GM12878 (cell line): Measurements from ENCODE around the gene SNAI3. TPM values are rescaled to one million over a fixed set of nuclear protein-coding genes. Genes with fewer than 3 reads are reported as not detected.

Experiments used
- BHLHE40 ChIP-seq, 2 experiments: fragments of 450-650 bp in 1 of 2; IDR thresholded peaks; 2 replicates each; pipeline ENCODE4 v1.6.1; 2011 to 2017; ENCODE audit warnings: low read depth in 2 of 2, borderline replicate concordance in 1 of 2, improper control_type of control experiment in 1 of 2, low read length in 1 of 2, mild to moderate bottlenecking in 1 of 2
- CHD4 ChIP-seq: fragments of 200-600 bp; sonication (generic); IDR thresholded peaks from 2 replicates; pipeline ENCODE4 v1.6.1; 2016; ENCODE audit warnings: mild to moderate bottlenecking
- CREM ChIP-seq: IDR thresholded peaks from 2 replicates; pipeline ENCODE4 v1.6.1; 2014; ENCODE audit warnings: antibody characterized with exemption, low read depth
- DPF2 ChIP-seq: fragments of 450-650 bp; IDR thresholded peaks from 2 replicates; pipeline ENCODE4 v1.6.1; 2017; ENCODE audit warnings: mild to moderate bottlenecking
- EED ChIP-seq: sonication (generic); IDR thresholded peaks from 2 replicates; pipeline ENCODE4 v1.6.1; 2016; ENCODE audit warnings: antibody characterized with exemption, low read depth
- ELK1 ChIP-seq: IDR thresholded peaks from 2 replicates; pipeline ENCODE4 v1.6.1; 2012; ENCODE audit warnings: low read depth, low read length, improper control_type of control experiment
- ETV6 ChIP-seq, 2 experiments: fragments of 450-650 bp in 1 of 2; IDR thresholded peaks in 1 of 2; conservative IDR thresholded peaks in 1 of 2; 2 replicates each; pipeline ENCODE4 v1.6.1; 2014; ENCODE audit warnings: antibody characterized with exemption in 1 of 2, borderline replicate concordance in 1 of 2, low read depth in 1 of 2, mild to moderate bottlenecking in 1 of 2, moderate library complexity in 1 of 2
- FOXK2 ChIP-seq: fragments of 450-650 bp; IDR thresholded peaks from 2 replicates; pipeline ENCODE4 v1.6.1; 2017; ENCODE audit warnings: mild to moderate bottlenecking, moderate library complexity
- KDM1A ChIP-seq: fragments of 200-600 bp; sonication (generic); IDR thresholded peaks from 2 replicates; pipeline ENCODE4 v1.6.1; 2016; ENCODE audit warnings: borderline replicate concordance
- MYC ChIP-seq: IDR thresholded peaks from 2 replicates; pipeline ENCODE4 v1.6.1; 2011; ENCODE audit warnings: mild to moderate bottlenecking, low read length, moderate library complexity, inconsistent platforms; ENCODE audit not compliant: insufficient read depth, insufficient replicate concordance, insufficient read length, severe bottlenecking
- NRF1 ChIP-seq: conservative IDR thresholded peaks from 2 replicates; pipeline ENCODE4 v1.6.1; 2011; ENCODE audit warnings: mild to moderate bottlenecking, low read depth, low read length, improper control_type of control experiment
- PAX8 ChIP-seq: fragments of 450-650 bp; IDR thresholded peaks from 2 replicates; pipeline ENCODE4 v1.6.1; 2017; ENCODE audit warnings: mild to moderate bottlenecking, moderate library complexity
- POLR2AphosphoS2 ChIP-seq: IDR thresholded peaks from 2 replicates; pipeline ENCODE4 v1.6.1; 2011; ENCODE audit warnings: low read depth, mild to moderate bottlenecking, low read length, improper control_type of control experiment, moderate library complexity
- RAD21 ChIP-seq: IDR thresholded peaks from 2 replicates; pipeline ENCODE4 v1.6.1; 2011; ENCODE audit warnings: mild to moderate bottlenecking, low read depth, low read length, moderate library complexity; ENCODE audit not compliant: insufficient read depth
- RAD51 ChIP-seq: fragments of 450-650 bp; IDR thresholded peaks from 2 replicates; pipeline ENCODE4 v1.6.1; 2016; ENCODE audit warnings: moderate library complexity, mild to moderate bottlenecking, inconsistent platforms
- SREBF2 ChIP-seq: IDR thresholded peaks from 2 replicates; pipeline ENCODE4 v1.6.1; 2012; ENCODE audit warnings: mild to moderate bottlenecking, low read length
- TAF1 ChIP-seq: IDR thresholded peaks from 2 replicates; pipeline ENCODE4 v1.6.1; 2011; ENCODE audit warnings: mild to moderate bottlenecking, low read depth, low read length, borderline replicate concordance
- TARDBP ChIP-seq: IDR thresholded peaks from 2 replicates; pipeline ENCODE4 v1.6.1; 2016; ENCODE audit warnings: borderline replicate concordance
- ZNF622 ChIP-seq: fragments of 450-650 bp; IDR thresholded peaks from 2 replicates; pipeline ENCODE4 v1.6.1; 2017; ENCODE audit warnings: mild to moderate bottlenecking, inconsistent platforms
- polyA plus RNA-seq, 11 experiments: library from polyadenylated mRNA; depleted of rRNA in 4 of 11; unstranded in 6 of 11; stranded (reverse) in 5 of 11; fragments of >200 nt; fragmentation: Nextera tagmentation in 4 of 11; fragmentation: Illumina TruSeq in 1 of 11; extraction: Ambion mirVana in 4 of 11; extraction: Trizol in 1 of 11; gene quantifications; 1 replicate in 1 of 11; 2 replicates in 10 of 11; pipeline versions ENCODE4 v1.2.1 to v1.2.3, GENCODE V29; 2011 to 2016; ENCODE audit warnings: inconsistent platforms in 2 of 11, missing spikeins in 2 of 11, low read depth in 1 of 11
- total RNA-seq, 4 experiments: library from RNA; depleted of rRNA in 3 of 4; stranded (reverse); fragments of >200 nt in 3 of 4; fragmentation: Illumina TruSeq in 1 of 4; extraction: Trizol in 1 of 4; gene quantifications; 2 replicates each; pipeline versions ENCODE4 v1.2.1 to v1.2.3, GENCODE V29; 2013 to 2021
- TF ChIP-seq, protein P1 (sequence below): fragments of 450-650 bp; IDR thresholded peaks from 2 replicates; pipeline ENCODE4 v1.6.1; 2017; ENCODE audit warnings: mild to moderate bottlenecking, low read depth, inconsistent platforms; ENCODE audit not compliant: poor library complexity, severe bottlenecking
- TF ChIP-seq, protein P2 (sequence below): IDR thresholded peaks from 2 replicates; pipeline ENCODE4 v1.6.1; 2011; ENCODE audit warnings: low read depth, low read length, improper control_type of control experiment, borderline replicate concordance
- TF ChIP-seq, protein P3 (sequence below): IDR thresholded peaks from 2 replicates; pipeline ENCODE4 v1.6.1; 2012; ENCODE audit warnings: low read depth, low read length, improper control_type of control experiment
- TF ChIP-seq, protein P4 (sequence below): fragments of 450-650 bp; conservative IDR thresholded peaks from 2 replicates; pipeline ENCODE4 v1.6.1; 2017; ENCODE audit warnings: mild to moderate bottlenecking, moderate library complexity

The SNAI3 gene
- total and polyA plus RNA-seq, 10 of the 15 experiments (the other 5 are each of a cell fraction or from before 2014, with no cell fraction given): 0.21 to 7.4 (median 3.0) TPM

DNA sequence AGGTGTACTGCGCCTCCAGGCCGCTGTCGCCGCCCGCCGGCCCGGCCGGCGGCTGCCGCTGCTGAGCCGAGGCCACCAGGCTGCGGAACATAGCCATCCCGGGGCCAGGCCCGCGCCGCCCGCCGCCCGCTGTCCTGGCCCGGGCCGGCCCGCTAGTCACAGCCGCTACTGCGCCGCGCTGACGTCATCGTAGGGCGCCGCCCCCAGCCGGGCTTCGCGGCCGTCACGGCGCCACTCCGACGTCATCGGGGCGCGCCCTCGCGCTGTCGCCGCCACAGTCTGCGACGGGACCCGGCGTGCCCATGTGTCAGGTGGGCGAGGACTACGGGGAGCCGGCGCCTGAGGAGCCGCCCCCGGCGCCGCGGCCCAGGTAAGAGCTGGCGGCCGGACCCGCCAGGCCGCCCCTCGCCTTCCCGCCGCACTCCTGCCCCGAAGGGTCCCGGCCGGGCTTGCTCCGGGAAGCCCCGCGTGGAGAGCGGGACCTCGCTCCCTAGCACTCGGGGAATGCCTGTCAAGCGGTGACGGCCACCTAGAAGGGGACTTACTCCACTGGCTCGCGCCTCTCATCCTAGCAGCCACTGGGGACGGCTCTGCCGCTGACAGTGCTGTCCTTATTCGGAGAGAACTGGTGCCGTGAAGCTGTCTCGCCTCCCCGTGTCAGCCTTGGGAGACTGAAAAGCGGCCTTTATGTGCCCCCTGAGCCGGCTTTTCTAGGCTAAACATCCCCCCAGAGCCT is 20.1 kb upstream of the SNAI3 start, which contains the start of the genes CTU2 and RNF166 (continued):
- TF ChIP-seq ELK1 (peak; percentile 54; the same call in 1 of the 2 replicates), ZNF622 (no peak), CREM (peak; percentile 99), EED (no peak), DPF2 (peak; percentile 85), RAD51 (no peak), CHD4 (no peak), TAF1 (peak; percentile 36; the same call in 1 of the 2 replicates), TARDBP (peak; percentile 83; the same call in 1 of the 2 replicates), SREBF2 (no peak), POLR2AphosphoS2 (no peak; the same call in 1 of the 2 replicates), BHLHE40 (IDR thresholded peaks at IDR 0.05; ENCODE audit: borderline replicate concordance in 1 of 2, low read depth in 2 of 2, low read length in 1 of 2) (peak in 1 of 2 experiments; percentile 87; a peak in 3 of 4 replicates), KDM1A (no peak), PAX8 (no peak), RAD21 (no peak), MYC (peak; percentile 94), ETV6 (conservative IDR thresholded peaks at IDR 0.05 in 1 of 2, IDR thresholded peaks at IDR 0.05 in 1 of 2; ENCODE audit: borderline replicate concordance in 1 of 2, low read depth in 1 of 2) (no peak), NRF1 (no peak), FOXK2 (no peak; the same call in 1 of the 2 replicates)
- TF ChIP-seq, protein P1, sequence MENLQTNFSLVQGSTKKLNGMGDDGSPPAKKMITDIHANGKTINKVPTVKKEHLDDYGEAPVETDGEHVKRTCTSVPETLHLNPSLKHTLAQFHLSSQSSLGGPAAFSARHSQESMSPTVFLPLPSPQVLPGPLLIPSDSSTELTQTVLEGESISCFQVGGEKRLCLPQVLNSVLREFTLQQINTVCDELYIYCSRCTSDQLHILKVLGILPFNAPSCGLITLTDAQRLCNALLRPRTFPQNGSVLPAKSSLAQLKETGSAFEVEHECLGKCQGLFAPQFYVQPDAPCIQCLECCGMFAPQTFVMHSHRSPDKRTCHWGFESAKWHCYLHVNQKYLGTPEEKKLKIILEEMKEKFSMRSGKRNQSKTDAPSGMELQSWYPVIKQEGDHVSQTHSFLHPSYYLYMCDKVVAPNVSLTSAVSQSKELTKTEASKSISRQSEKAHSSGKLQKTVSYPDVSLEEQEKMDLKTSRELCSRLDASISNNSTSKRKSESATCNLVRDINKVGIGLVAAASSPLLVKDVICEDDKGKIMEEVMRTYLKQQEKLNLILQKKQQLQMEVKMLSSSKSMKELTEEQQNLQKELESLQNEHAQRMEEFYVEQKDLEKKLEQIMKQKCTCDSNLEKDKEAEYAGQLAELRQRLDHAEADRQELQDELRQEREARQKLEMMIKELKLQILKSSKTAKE: no peak
- TF ChIP-seq, protein P2, sequence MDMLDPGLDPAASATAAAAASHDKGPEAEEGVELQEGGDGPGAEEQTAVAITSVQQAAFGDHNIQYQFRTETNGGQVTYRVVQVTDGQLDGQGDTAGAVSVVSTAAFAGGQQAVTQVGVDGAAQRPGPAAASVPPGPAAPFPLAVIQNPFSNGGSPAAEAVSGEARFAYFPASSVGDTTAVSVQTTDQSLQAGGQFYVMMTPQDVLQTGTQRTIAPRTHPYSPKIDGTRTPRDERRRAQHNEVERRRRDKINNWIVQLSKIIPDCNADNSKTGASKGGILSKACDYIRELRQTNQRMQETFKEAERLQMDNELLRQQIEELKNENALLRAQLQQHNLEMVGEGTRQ: peak; percentile 12
- TF ChIP-seq, protein P3, sequence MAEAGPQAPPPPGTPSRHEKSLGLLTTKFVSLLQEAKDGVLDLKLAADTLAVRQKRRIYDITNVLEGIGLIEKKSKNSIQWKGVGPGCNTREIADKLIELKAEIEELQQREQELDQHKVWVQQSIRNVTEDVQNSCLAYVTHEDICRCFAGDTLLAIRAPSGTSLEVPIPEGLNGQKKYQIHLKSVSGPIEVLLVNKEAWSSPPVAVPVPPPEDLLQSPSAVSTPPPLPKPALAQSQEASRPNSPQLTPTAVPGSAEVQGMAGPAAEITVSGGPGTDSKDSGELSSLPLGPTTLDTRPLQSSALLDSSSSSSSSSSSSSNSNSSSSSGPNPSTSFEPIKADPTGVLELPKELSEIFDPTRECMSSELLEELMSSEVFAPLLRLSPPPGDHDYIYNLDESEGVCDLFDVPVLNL: no peak
- TF ChIP-seq, protein P4, sequence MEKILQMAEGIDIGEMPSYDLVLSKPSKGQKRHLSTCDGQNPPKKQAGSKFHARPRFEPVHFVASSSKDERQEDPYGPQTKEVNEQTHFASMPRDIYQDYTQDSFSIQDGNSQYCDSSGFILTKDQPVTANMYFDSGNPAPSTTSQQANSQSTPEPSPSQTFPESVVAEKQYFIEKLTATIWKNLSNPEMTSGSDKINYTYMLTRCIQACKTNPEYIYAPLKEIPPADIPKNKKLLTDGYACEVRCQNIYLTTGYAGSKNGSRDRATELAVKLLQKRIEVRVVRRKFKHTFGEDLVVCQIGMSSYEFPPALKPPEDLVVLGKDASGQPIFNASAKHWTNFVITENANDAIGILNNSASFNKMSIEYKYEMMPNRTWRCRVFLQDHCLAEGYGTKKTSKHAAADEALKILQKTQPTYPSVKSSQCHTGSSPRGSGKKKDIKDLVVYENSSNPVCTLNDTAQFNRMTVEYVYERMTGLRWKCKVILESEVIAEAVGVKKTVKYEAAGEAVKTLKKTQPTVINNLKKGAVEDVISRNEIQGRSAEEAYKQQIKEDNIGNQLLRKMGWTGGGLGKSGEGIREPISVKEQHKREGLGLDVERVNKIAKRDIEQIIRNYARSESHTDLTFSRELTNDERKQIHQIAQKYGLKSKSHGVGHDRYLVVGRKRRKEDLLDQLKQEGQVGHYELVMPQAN: peak; percentile 99
